ENCODE results near the gene LRP4. TPM values are rescaled to one million over a fixed set of nuclear protein-coding genes. Genes with fewer than 3 reads are reported as not detected.

LRP4 gene
- total RNA-seq, 6 experiments from 2014 or later = 0.43 to 1.2 (median 0.84) TPM

GRCh38 chr11:46840116-46840515 lies 78.2 kb downstream of the LRP4 start:
- Histone ChIP-seq H3K4me3 (no peak overlapping the region), H3K4me1 (peaks cover 0 to 2% (median 0%) of the 10 kb centered on the region in 4 donors), H3K9me3 (no peaks in the 10 kb centered on the region), H3K27me3 (no peaks in the 10 kb centered on the region), H3K27ac (no peak overlapping the region), H3K36me3 (peaks cover 0 to 1% (median 0%) of the 10 kb centered on the region in 4 donors)
- intact Hi-C loops (cut with DNase I) = no loop called here
- TF ChIP-seq CTCF (IDR thresholded peaks at IDR 0.05) = no peak
- TF ChIP-seq POLR2A (IDR thresholded peaks at IDR 0.05) = no peak
- DNase-seq = no peak
- ATAC-seq = no peak

- intact Hi-C loops (cut with DNase I) = no loop called here
- no peak for DNase-seq
- no peaks in the 10 kb centered on the region for H3K9me3 ChIP-seq
- H3K27me3 ChIP-seq = no peaks in the 10 kb centered on the region
- H3K4me3 ChIP-seq = no peak overlapping the region
- no peaks in the 10 kb centered on the region for H3K4me1 ChIP-seq
- ATAC-seq = no peak
- H3K36me3 ChIP-seq = peaks cover 0 to 1% (median 0%) of the 10 kb centered on the region in 4 donors
- no peak overlapping the region for H3K27ac ChIP-seq
- TF ChIP-seq CTCF (IDR thresholded peaks at IDR 0.05) = no peak
- no peak for TF ChIP-seq POLR2A (IDR thresholded peaks at IDR 0.05)
- 80% methylated on average over 1 of the region's 6 CpGs for whole genome bisulfite sequencing (ENCODE audit: insufficient coverage, low coverage, low lambda C conversion rate, missing lambda C conversion rate)
Observed at GRCh38 chr11:46838501-46838900, 79.8 kb downstream of the LRP4 start.

- no peak for DNase-seq
- intact Hi-C loops (cut with DNase I) = no loop called here
- H3K27ac ChIP-seq = no peak overlapping the region
- H3K27me3 ChIP-seq = no peaks in the 10 kb centered on the region
- H3K9me3 ChIP-seq = no peaks in the 10 kb centered on the region
- no peak overlapping the region for H3K4me3 ChIP-seq
- no peak for ATAC-seq
- no peak for TF ChIP-seq POLR2A (IDR thresholded peaks at IDR 0.05)
- TF ChIP-seq CTCF (IDR thresholded peaks at IDR 0.05) = no peak
- no peaks in the 10 kb centered on the region for H3K4me1 ChIP-seq
- H3K36me3 ChIP-seq = peaks cover 0 to 1% (median 0%) of the 10 kb centered on the region in 4 donors
Observed at GRCh38 chr11:46837860-46838259, 80.5 kb downstream of the LRP4 start.

DNA sequence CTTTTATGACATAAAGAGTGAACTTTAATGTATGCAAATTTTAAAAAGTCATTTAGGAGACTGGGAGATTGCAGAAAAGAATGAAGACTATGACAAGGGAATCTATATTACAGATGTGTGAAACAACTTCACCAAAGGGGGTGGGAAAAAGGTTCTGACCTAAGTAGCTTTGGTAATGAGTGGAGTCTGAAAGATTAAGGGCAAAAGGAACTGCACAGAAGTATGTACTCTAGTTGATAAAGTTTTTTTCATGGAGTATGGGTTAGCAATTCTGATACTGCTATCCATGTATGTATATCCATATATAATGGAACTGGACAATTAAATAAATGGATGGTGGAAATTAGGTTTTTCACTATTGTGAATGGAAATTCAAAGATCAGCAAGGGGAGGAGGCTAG lies 81.5 kb downstream of the LRP4 start:
- Histone ChIP-seq H3K4me3 (no peak overlapping the region), H3K4me1 (no peaks in the 10 kb centered on the region), H3K36me3 (peaks cover 0 to 1% (median 0%) of the 10 kb centered on the region in 4 donors), H3K27me3 (no peaks in the 10 kb centered on the region), H3K27ac (no peak overlapping the region), H3K9me3 (no peaks in the 10 kb centered on the region)
- ATAC-seq = no peak
- DNase-seq = no peak
- intact Hi-C loops (cut with DNase I) = no loop called here
- TF ChIP-seq CTCF (IDR thresholded peaks at IDR 0.05) (no peak), POLR2A (IDR thresholded peaks at IDR 0.05) (no peak)

DNA sequence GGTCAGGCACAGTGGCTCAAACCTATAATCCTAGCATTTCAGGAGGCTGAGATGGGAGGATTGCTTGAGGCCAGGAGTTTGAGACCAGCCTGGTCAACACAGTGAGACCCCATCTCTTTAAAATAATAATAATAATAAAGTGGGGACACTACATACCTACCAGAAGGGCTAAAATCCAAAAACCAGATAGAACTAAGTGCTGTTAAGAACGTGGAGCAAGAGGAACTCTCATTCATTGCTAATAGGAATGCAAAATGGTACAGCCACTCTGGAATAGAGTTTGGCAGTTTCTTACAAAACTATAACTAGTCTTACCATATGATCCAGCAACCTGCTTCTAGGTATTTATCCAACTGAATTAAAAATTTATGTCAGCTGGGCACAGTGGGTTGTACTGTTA lies 81.9 kb downstream of the LRP4 start:
- DNase-seq (no peak), ATAC-seq (no peak)
- no peaks in the 10 kb centered on the region for H3K9me3 ChIP-seq
- H3K36me3 ChIP-seq = peaks cover 0 to 1% (median 0%) of the 10 kb centered on the region in 4 donors
- H3K4me3 ChIP-seq = no peak overlapping the region
- TF ChIP-seq CTCF (IDR thresholded peaks at IDR 0.05) (no peak), POLR2A (IDR thresholded peaks at IDR 0.05) (no peak)
- no peaks in the 10 kb centered on the region for H3K27me3 ChIP-seq
- intact Hi-C loops (cut with DNase I) = no loop called here
- H3K4me1 ChIP-seq = no peaks in the 10 kb centered on the region
- 91% methylated on average over 1 of the region's 1 CpG for WGBS (ENCODE audit: insufficient coverage, low coverage, low lambda C conversion rate, missing lambda C conversion rate)
- no peak overlapping the region for H3K27ac ChIP-seq
